H9 (cell line): Measurements from ENCODE around the gene R3HDM4. TPM values are rescaled to one million over a fixed set of nuclear protein-coding genes. Genes with fewer than 3 reads are reported as not detected.

Source experiments
- DNase-seq: peaks from one replicate; pipeline ENCODE4 v3.0.0-alpha.2; 2017
- H2AFZ ChIP-seq: one replicate; pipeline ENCODE4 v1.6.1; 2013; ENCODE audit warnings: mild to moderate bottlenecking, low read length, control low read depth, moderate library complexity
- H2AK5ac ChIP-seq: 2 replicates; pipeline ENCODE4 v1.6.1; 2013; ENCODE audit warnings: low read length, control low read depth, mixed read lengths; ENCODE audit not compliant: insufficient read length
- H2BK120ac ChIP-seq: one replicate; pipeline ENCODE4 v1.6.1; 2013; ENCODE audit warnings: low read depth, mild to moderate bottlenecking, low read length, control low read depth, inconsistent platforms; ENCODE audit not compliant: poor library complexity, severe bottlenecking
- H2BK12ac ChIP-seq: 2 replicates; pipeline ENCODE4 v1.6.1; 2013; ENCODE audit warnings: low read length, control low read depth, mixed read lengths, low read depth; ENCODE audit not compliant: insufficient read length
- H2BK15ac ChIP-seq: 2 replicates; pipeline ENCODE4 v1.6.1; 2013; ENCODE audit warnings: low read depth, low read length, control low read depth
- H2BK20ac ChIP-seq: one replicate; pipeline ENCODE4 v1.6.1; 2013; ENCODE audit warnings: low read depth, mild to moderate bottlenecking, low read length, control low read depth, inconsistent platforms; ENCODE audit not compliant: poor library complexity, severe bottlenecking
- H2BK5ac ChIP-seq: 2 replicates; pipeline ENCODE4 v1.6.1; 2013; ENCODE audit warnings: low read length, control low read depth, mixed read lengths; ENCODE audit not compliant: insufficient read length
- H3K14ac ChIP-seq: 2 replicates; pipeline ENCODE4 v1.6.1; 2013; ENCODE audit warnings: low read length, control low read depth; ENCODE audit not compliant: insufficient read depth
- H3K18ac ChIP-seq: 2 replicates; pipeline ENCODE4 v1.6.1; 2013; ENCODE audit warnings: low read depth, mild to moderate bottlenecking, mixed read lengths, low read length, control low read depth; ENCODE audit not compliant: insufficient read length
- H3K23ac ChIP-seq: 2 replicates; pipeline ENCODE4 v1.6.1; 2013; ENCODE audit warnings: low read length, control low read depth, mixed read lengths, low read depth; ENCODE audit not compliant: insufficient read length
- H3K23me2 ChIP-seq: 2 replicates; pipeline ENCODE4 v1.6.1; 2013; ENCODE audit warnings: low read depth, mild to moderate bottlenecking, mixed read lengths, low read length, control low read depth; ENCODE audit not compliant: insufficient read length, poor library complexity, severe bottlenecking
- H3K27ac ChIP-seq: 2 replicates; pipeline ENCODE4 v1.5.1; 2013; ENCODE audit warnings: low read length, control low read depth, mixed read lengths, low read depth; ENCODE audit not compliant: insufficient read length
- H3K27me3 ChIP-seq: 2 replicates; pipeline ENCODE4 v1.6.1; 2013; ENCODE audit warnings: low read length, control low read depth, inconsistent platforms; ENCODE audit not compliant: insufficient read depth
- H3K4ac ChIP-seq: 2 replicates; pipeline ENCODE4 v1.6.1; 2013; ENCODE audit warnings: low read depth, mild to moderate bottlenecking, control low read depth, inconsistent platforms, low read length, moderate library complexity
- H3K4me1 ChIP-seq: 2 replicates; pipeline ENCODE4 v1.6.1; 2013; ENCODE audit warnings: low read length, control low read depth, inconsistent platforms; ENCODE audit not compliant: insufficient read depth
- H3K4me2 ChIP-seq: 2 replicates; pipeline ENCODE4 v1.6.1; 2013; ENCODE audit warnings: low read length, control low read depth, mixed read lengths; ENCODE audit not compliant: insufficient read length, insufficient read depth
- H3K56ac ChIP-seq: 2 replicates; pipeline ENCODE4 v1.6.1; 2013; ENCODE audit warnings: low read depth, mild to moderate bottlenecking, mixed read lengths, low read length, control low read depth; ENCODE audit not compliant: insufficient read length
- H3K79me1 ChIP-seq: 2 replicates; pipeline ENCODE4 v1.6.1; 2013; ENCODE audit warnings: low read depth, mild to moderate bottlenecking, moderate library complexity, low read length, control low read depth, inconsistent platforms; ENCODE audit not compliant: insufficient read depth, poor library complexity, severe bottlenecking
- H3K79me2 ChIP-seq: 2 replicates; pipeline ENCODE4 v1.6.1; 2013; ENCODE audit warnings: low read length, control low read depth, inconsistent platforms; ENCODE audit not compliant: insufficient read depth
- H3K9ac ChIP-seq: 2 replicates; pipeline ENCODE4 v1.6.1; 2013; ENCODE audit warnings: low read length, control low read depth, mixed read lengths; ENCODE audit not compliant: insufficient read length; ENCODE audit errors: extremely low read depth
- H3K9me3 ChIP-seq: one replicate; pipeline ENCODE4 v1.6.1; 2013; ENCODE audit warnings: low read depth, low read length, inconsistent platforms; ENCODE audit not compliant: control insufficient read depth
- H3T11ph ChIP-seq: one replicate; pipeline ENCODE4 v1.6.1; 2013; ENCODE audit warnings: mild to moderate bottlenecking, low read length, control low read depth, inconsistent platforms
- H4K20me1 ChIP-seq: one replicate; pipeline ENCODE4 v1.6.1; 2013; ENCODE audit not compliant: control insufficient read depth, insufficient read length, insufficient read depth
- H4K5ac ChIP-seq: 2 replicates; pipeline ENCODE4 v1.6.1; 2013; ENCODE audit warnings: low read depth, mild to moderate bottlenecking, mixed read lengths, low read length, control low read depth; ENCODE audit not compliant: insufficient read length
- H4K8ac ChIP-seq: replicated peaks from 2 replicates; pipeline ENCODE4 v1.6.1; 2013; ENCODE audit warnings: low read length, control low read depth, mixed read lengths, low read depth; ENCODE audit not compliant: insufficient read length
- H4K91ac ChIP-seq: 2 replicates; pipeline ENCODE4 v1.6.1; 2013; ENCODE audit warnings: low read depth, mild to moderate bottlenecking, moderate library complexity, mixed read lengths, low read length, control low read depth; ENCODE audit not compliant: insufficient read length
- H3K27ac Mint-ChIP-seq, 3 experiments: 2 replicates in 2 of 3; 3 replicates in 1 of 3; pipeline ENCODE4 v1.8.0; 2020 to 2021; ENCODE audit warnings: mixed read lengths in 3 of 3, mild to moderate bottlenecking in 1 of 3, moderate library complexity in 1 of 3
- H3K27me3 Mint-ChIP-seq: 2 replicates; pipeline ENCODE4 v1.8.0; 2021; ENCODE audit warnings: low read depth, mild to moderate bottlenecking, moderate library complexity, mixed read lengths
- H3K36me3 Mint-ChIP-seq, 3 experiments: 2 replicates in 2 of 3; 3 replicates in 1 of 3; pipeline ENCODE4 v1.8.0; 2020 to 2021; ENCODE audit warnings: low read depth in 3 of 3, mixed read lengths in 3 of 3; ENCODE audit not compliant: insufficient read depth in 1 of 3
- H3K4me1 Mint-ChIP-seq, 2 experiments: 2 replicates each; pipeline ENCODE4 v1.8.0; 2020; ENCODE audit warnings: mixed read lengths in 2 of 2
- H3K4me3 Mint-ChIP-seq, 2 experiments: 2 replicates in 1 of 2; 3 replicates in 1 of 2; pipeline ENCODE4 v1.8.0; 2020 to 2021; ENCODE audit warnings: mild to moderate bottlenecking in 2 of 2, mixed read lengths in 2 of 2, moderate library complexity in 1 of 2
- H3K9me3 Mint-ChIP-seq, 2 experiments: 2 replicates in 1 of 2; 3 replicates in 1 of 2; pipeline ENCODE4 v1.8.0; 2020; ENCODE audit warnings: mild to moderate bottlenecking in 2 of 2, mixed read lengths in 2 of 2, moderate library complexity in 1 of 2
- WGBS: extraction: QIAGEN DNeasy Blood & Tissue Kit; methylation state at CpG from one replicate; pipeline ENCODE4 v1.1.7; 2013; ENCODE audit warnings: missing lambda C conversion rate, low lambda C conversion rate, mixed read lengths; ENCODE audit not compliant: insufficient read length; ENCODE audit errors: extremely low coverage; 5-methylcytosine and 5-hydroxymethylcytosine counted together
- total RNA-seq: library from RNA; stranded (reverse); gene quantifications from 2 replicates; pipeline ENCODE4 v1.2.1, GENCODE V29; 2021
- TF ChIP-seq, protein P1 (sequence below): fragments of 200-600 bp; sonication (generic); conservative IDR thresholded peaks from 3 replicates; pipeline ENCODE4 v1.8.0; 2021; ENCODE audit warnings: antibody characterized with exemption, mild to moderate bottlenecking

The R3HDM4 gene
- total RNA-seq, 1 experiment from 2014 or later = 66.4 TPM

DNA sequence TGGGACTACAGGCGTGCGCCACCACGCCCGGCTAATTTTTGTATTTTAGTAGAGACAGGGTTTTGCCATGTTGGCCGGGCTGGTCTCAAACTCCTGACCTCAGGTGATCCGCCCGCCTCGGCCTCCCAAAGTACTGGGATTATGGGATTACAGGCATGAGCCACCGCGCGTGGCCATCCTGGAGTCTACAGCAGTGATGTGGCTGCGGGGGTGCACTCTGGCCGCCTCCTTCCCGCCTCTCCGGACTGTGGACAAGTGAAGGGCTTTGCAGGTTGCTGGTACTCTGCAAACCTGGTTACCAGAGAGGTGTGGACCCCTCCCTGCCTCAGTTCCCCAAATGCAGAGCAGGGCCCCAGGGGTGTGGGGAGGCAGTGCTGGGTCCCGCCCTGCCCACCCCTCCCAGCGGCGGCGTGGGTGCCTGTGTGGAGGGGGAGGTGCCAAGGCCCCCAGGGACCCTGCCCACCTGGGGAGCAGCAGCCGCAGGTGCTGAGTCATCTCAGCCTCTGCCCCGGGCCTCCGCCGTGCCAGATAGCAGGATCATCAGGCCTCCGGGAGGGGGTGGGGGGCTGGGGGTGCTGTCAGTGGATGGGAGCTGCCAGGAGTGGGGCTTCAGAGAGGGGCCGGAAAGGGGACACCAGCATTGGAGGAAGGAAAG, 36.0 kb upstream of the R3HDM4 start:
- peak overlapping the region; percentile 31 for H2BK12ac ChIP-seq
- no peak overlapping the region for H3K18ac ChIP-seq
- TF ChIP-seq, protein P1, sequence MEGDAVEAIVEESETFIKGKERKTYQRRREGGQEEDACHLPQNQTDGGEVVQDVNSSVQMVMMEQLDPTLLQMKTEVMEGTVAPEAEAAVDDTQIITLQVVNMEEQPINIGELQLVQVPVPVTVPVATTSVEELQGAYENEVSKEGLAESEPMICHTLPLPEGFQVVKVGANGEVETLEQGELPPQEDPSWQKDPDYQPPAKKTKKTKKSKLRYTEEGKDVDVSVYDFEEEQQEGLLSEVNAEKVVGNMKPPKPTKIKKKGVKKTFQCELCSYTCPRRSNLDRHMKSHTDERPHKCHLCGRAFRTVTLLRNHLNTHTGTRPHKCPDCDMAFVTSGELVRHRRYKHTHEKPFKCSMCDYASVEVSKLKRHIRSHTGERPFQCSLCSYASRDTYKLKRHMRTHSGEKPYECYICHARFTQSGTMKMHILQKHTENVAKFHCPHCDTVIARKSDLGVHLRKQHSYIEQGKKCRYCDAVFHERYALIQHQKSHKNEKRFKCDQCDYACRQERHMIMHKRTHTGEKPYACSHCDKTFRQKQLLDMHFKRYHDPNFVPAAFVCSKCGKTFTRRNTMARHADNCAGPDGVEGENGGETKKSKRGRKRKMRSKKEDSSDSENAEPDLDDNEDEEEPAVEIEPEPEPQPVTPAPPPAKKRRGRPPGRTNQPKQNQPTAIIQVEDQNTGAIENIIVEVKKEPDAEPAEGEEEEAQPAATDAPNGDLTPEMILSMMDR = no peak
- no peak overlapping the region for H2BK5ac ChIP-seq
- H2BK15ac ChIP-seq = no peak overlapping the region
- H3K14ac ChIP-seq = no peak overlapping the region
- H3K23me2 ChIP-seq = no peaks in the 10 kb centered on the region
- H2AK5ac ChIP-seq = no peak overlapping the region
- H3K56ac ChIP-seq = no peak overlapping the region
- Mint-ChIP-seq H3K9me3 (no peaks in the 10 kb centered on the region), H3K27ac (no peak overlapping the region), H3K4me1 (peaks cover 4 to 13% of the 10 kb centered on the region in 2 experiments; a peak in 3 of 4 replicates), H3K36me3 (peaks cover 0 to 9% (median 5%) of the 10 kb centered on the region in 3 experiments; a peak in 5 of 7 replicates), H3K4me3 (no peak overlapping the region), H3K27me3 (no peaks in the 10 kb centered on the region; the same call in 1 of the 2 replicates)
- H4K8ac ChIP-seq = no peak overlapping the region
- H4K5ac ChIP-seq = no peak overlapping the region
- H4K20me1 ChIP-seq = peaks cover 9% of the 10 kb centered on the region
- no peak overlapping the region for H2AFZ ChIP-seq
- no peak overlapping the region for H2BK120ac ChIP-seq
- H3K27me3 ChIP-seq = no peaks in the 10 kb centered on the region
- H2BK20ac ChIP-seq = no peak overlapping the region
- H3K4ac ChIP-seq = no peak overlapping the region
- no peak overlapping the region for H3K27ac ChIP-seq
- H3K79me2 ChIP-seq = 0 out of 2 replicates have a peak, but pooled peaks cover 3% of the 10 kb centered on the region
- H3K4me1 ChIP-seq = no peaks in the 10 kb centered on the region
- no peak overlapping the region for H3K4me2 ChIP-seq
- WGBS = no CpG with 5 or more reads among the region's 25 CpGs
- H3K23ac ChIP-seq = no peak overlapping the region
- H3T11ph ChIP-seq = no peak overlapping the region
- H3K9me3 ChIP-seq = no peaks in the 10 kb centered on the region
- no peaks in the 10 kb centered on the region for H3K79me1 ChIP-seq
- H3K9ac ChIP-seq = no peak overlapping the region
- DNase-seq = no peak
- H4K91ac ChIP-seq = no peak overlapping the region
